Right kidney (tissue), 1 donor: ENCODE data around the gene TAOK1.

Experiments used
- DNase-seq: peaks from one replicate; pipeline ENCODE4 v3.0.0-alpha.2; 2016

Gene TAOK1

DNA sequence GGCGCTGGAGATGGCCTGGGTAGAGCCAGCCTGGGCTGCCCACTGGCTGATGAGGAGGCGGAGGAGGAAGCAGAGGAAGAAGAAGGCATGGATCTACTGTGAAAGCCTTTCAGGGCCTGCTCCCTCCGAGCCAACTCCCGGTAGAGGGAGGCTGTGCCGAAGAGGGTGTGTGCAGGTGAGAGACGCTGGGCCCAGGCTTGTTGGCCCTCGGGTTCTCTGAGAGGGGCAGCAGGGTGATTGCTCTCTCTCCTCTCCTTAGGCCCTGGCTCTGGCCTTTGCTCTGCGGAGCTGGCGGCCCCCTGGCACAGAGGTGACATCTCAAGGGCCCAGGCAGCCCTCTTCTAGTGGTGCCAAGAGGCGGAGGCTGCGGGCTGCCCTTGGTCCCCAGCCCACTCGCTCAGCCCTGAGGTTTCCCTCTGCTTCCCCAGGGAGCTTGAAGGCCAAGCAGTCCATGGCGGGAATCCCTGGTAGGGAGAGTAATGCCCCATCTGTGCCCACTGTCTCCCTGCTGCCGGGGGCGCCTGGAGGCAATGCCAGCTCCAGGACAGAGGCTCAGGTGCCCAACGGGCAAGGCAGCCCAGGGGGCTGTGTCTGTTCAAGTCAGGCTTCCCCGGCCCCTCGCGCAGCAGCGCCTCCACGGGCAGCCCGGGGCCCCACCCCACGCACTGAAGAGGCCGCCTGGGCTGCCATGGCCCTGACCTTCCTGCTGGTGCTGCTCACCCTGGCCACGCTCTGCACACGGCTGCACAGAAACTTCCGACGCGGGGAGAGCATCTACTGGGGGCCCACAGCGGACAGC, 181.9 kb downstream of the TAOK1 start:
- no peak for DNase-seq

DNA sequence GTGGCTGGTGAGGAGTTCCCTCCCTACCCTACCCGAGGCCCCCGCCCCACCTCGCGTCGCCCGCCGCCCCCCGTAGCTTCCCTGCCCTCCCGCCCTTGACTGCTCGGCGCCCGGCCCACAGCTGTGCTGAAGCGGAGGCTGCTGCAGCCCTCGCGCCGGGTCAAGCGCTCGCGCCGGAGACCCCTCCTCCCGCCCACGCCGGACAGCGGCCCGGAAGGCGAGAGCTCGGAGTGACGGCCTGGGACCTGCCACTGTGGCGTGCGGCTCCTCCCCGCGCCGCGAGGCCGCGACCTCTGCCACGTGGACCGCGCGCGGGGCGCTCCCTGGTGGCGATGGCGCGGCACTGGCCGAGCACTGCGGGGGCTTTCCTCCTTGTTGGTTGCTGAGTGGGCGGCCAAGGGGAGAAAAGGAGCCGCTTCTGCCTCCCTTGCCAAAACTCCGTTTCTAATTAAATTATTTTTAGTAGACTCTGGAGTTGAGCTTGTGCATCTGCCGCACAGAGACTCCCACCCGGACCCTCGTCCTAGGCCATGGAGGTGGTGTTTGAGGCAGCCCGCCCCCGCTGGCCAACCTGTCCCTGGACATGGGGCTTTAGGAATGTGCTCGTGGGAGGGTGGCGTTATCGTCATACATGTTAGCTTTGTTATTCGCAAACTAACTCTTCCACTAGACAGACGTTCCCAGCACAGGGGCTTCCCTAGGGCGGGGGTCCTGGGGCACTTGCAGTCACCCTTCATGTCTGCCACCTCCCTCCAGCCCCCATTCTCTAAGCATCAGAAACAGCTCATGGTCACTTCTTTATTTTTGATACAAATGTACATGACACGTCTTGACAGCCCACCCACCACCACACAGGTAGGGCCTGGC, 182.8 kb downstream of the TAOK1 start:
- peak; percentile 73 for DNase-seq

DNA sequence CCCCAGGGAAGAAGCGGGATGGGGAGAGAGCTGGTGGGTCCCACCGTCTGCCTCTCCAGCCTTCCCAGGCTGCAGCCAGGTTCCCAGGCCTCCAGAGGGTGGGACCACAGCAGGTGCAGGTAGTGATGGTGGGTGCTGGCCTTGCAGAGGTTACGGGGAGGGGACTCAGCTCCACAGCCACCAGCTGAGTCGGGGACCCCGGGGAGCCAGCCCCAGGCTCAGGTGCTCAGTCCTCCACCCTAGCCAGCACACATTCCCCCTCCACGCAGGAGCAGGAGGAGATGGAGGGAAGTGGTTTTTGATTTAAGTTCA, 183.4 kb downstream of the TAOK1 start:
- DNase-seq = no peak

DNA sequence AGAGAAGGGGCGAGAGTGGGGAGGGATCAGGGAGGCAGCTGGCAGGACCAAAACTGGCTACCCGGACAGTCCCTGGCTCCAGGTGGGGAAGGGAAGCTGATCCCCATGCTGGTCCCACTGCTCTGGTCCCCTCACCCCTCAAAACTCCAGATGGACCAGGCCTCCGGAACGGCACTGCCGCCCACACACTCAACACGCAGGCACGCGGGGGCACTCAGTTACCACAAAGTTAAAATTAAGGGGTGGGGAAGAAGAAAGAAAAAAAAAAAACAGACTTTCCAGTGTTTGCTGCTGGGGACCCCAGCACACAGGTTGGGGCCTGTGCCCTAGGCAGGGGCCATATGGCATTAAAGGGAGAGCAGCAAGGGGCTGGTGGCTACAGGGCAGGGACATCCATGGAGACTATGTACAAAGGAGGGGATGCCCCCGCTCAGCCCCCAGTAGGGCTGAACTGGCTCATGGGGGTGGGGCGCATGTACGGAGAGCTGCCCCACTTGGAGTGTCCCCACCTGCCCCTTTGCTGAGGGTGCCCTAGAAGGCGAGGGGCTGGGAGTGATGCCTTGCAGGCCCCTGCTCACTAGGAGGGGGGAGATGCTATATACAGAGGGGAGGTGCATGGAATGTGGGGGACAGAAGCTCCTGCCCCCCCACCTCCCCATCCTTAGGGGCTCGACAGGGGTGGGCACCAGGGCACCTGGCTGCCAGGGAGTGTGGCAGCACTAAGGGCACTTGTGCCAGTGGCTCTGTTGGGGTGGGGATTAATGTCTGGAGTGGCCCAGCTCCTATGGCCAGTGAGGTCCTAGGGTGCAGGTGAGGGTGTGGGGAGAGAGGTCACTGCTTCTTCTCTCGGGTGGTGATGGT, 183.9 kb downstream of the TAOK1 start:
- DNase-seq = no peak

DNA sequence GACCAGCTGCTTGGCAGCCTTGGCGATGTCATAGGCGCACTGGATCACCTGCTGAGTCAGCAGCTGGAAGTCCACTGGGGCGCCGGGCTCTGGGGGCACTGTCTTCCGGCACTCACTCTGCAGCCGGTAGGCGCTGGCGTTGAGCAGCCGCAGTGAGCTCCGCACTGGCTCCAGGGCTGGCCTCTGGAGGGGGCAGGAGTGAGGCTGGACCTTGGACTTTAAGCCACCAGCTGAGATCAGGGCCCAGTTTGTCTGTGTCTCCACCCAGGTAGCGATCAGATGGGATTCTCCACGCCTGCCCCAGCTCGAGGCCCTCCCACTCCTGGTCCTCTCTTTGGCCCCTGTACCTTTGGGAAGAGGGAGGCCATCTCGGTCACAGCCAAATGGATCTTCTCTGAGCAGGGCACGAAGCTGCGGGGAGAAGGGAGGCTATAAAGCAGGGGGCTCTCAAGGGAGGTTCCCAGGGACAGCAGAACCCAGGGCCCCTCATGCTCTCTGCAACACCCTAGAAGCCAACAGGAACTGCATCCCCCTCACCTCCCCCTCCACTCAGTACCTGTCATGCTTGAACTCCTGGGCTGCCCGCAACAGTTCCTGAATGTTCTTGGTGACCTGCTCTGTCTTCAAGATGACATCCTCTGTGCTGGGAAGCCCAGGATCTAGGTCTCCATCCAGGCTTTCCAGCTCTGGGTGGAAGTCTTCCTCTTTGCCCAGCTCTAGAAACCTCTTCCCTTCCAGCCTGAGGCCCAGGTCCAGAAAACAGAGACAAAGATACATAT, 184.8 kb downstream of the TAOK1 start:
- no peak for DNase-seq

DNA sequence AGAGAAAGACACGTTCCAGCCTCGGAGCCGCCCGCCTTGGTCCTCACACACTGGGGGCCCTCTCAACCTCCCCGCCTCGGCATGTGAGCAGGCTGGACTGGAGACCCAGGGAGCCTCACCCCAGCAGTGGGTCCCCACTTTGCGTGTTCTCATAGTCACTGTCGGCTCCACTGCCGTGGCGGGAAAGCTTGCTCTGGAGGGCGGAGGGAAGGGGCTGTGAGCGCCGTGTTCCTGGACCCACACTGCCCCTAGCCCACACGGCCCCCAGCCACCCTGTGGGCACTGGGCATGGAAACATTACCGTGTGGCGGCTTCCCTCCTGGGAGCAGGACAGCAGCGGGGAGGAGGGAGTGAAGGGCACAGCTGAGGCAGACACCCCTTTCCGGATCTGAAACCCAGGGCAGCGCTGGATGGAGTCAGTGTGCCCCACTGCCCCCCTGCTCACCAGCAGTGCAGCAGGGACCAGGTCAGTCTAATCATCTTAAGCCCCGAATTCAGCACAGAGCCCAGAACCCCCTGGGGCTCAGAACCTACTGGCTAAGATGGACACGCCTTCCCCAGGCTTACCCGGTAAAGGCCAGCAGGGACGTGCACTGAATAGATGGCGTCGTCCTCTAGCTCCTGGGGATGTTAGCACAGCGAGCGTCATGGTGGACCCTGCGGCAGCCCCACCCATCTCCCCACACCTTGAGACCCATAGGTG, 185.5 kb downstream of the TAOK1 start:
- no peak for DNase-seq

DNA sequence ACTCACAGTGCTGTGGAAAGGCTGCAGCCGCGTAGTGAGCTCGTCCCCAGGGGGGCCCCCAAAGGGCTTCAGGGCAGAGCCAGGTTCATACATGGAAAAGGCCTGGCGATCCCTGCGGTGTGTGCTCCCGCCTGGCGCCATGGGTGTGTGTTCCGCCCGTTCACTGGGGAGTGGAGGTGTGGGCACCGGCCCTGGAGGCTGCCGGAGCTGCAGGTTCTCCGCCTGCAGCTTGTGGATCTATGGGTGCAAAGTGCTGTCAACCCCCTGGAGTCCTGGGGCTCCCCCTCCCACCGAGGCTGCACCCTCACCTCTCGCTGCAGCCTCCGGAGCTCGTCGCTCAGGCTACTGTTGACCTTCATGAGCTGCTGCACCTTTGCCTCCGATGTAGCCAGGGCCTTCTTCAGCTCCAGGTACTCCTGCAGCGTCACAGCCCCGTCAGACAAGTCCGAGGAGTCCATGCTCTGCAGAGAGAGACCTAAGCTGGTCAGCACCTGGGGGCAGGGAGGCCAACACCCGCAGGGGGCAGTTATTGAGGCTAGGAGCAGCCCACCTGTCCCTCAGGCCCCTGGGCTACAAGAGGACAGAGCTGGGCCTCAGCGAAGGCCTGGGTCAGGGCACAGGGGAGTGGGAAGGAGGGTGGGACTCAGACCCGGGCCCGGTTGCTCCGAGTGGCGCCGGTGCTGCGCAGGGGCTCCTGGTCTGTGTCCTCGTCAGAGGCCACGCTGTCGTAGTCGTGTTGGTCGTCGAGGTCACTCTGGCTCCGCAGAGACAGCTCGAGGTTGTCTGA, 186.2 kb downstream of the TAOK1 start:
- no peak for DNase-seq

DNA sequence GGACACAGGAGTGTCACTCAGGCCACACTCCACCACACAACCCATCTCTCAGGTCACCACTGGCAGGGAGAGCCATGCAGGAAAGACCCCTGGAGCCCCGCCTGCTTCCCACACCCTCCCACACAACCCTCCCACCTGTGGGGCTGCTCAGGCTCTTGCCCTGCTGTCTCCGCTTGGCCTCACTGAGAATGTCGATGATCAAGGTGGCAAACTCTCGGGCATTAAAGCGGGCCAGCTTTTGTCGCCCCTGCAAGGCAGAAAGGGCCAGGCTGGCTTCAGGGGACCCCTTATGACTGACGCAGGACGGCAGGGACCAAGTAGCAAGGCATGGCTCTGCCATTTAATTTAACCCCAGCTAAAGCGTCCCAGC, 186.8 kb downstream of the TAOK1 start:
- DNase-seq = no peak

DNA sequence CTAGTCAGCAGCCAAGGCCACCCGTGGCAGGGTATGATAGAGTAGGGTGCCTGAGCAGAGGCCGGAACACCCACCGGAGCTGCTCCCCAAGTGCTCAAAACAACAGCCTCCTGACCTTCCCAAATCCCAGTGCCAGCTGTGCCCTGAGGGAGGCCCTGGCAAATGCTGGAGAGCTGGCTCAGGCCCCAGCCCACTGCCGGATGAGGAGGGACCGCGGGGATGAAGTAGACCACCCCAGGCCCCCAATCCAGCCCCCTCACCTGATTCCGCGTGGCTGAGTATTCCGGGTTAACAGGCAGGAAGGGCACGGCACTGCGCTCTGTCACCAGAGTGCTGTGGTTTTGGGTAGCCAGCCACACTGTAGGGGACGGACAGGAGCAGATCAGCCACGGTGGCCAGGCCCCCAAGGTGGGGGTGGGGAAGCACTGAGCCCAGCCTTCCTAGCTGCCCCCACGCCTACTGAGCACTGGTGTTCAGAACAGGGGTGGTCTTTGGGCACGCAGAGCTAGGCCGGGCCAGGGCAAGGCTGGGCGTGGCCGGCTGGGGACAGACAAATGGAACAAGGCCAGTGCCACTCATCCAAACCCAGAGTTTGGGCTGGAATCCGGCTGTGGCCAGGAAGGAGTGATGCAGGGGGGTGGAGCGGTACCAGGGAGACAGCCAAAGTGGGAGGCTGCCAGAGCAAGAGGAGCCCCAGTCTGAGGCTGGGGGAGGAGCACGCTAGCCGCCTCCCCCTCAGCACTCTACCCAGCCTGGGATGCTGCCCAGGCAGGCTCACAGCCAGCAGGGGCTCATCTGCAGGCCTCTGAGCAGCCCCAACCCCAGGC, 187.4 kb downstream of the TAOK1 start:
- DNase-seq = no peak

DNA sequence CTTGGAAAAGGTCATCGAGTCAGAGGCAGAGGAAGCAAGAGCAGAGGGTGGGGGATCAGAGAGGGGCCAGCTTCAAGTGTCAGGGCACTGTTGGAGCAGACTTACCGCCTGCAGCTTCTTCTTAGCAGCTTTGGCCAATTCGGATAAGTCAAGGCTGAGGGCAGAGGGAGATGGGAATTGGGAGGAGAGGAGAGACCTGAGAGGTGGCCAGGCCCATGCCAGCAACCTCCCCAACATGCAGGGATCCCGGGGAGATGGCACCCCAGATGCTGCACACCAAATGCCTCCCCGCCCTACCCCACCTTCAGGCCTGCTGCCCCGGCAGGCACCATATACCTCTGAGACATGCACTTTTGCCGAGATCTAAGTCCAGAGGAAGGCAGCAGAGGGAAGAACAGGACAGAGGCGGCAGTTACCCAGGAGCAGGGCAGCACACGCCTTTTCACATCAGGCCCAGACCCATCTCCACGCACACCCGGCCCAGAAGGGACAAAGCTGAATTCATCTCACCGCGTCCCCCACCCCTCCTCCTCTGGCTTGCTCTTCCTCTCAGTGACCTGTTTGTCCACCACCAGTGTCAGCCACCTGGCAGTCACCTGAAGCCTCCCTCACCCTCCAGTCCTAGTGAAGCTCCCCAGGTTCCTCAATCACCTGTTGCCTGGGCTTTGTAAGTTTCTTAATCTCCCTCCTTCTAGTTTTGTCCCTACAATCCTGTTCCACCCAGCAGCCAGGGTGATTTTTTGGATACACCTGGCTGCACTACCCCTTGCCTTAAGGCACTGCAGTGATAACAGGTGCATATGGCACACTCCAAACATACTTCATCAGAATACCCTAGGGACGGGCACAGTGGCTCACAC, 188.7 kb downstream of the TAOK1 start:
- no peak for DNase-seq

DNA sequence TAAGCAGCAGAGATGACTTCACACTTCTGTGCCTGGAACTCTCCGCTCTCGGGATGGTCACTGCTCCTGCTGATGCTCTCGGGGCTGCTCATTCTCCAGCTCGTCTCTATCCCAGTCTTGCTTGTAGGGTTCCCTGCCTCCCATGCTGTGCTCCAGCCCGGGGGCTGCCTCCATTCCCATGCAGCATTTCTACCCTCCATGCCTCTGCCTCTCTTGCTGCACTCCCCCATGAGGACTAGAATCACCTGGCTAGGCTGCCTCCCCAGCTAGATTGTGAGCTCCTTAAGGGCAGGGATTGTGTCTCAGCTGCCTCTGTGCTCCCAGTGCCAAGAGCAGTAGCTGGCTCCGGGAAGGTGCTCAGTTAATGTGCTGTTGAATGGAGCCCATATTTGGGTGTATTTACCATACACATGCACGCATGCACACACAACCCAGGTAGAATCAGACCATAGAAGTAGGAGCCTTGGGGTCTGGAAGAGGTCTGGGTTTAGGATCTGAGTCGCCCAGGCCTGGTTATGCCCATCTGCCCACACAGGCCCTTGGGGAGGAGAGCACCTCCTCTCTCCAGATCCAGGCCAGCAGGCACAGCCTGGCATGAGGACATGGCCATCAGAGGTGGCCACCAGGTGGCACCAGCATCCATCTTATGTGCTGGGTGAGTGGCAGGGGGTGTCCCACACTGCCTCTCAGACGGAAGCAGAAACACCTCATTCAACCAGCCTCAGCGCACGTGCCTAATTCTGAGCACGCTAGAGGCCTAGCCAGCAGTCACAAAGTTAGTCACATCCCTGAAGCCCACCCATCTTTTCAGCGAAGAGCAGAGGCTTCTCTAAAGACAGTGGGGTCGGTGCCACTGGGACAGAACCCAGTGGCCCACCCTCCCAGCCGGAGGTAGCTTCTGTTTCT, 190.0 kb downstream of the TAOK1 start:
- DNase-seq = no peak

DNA sequence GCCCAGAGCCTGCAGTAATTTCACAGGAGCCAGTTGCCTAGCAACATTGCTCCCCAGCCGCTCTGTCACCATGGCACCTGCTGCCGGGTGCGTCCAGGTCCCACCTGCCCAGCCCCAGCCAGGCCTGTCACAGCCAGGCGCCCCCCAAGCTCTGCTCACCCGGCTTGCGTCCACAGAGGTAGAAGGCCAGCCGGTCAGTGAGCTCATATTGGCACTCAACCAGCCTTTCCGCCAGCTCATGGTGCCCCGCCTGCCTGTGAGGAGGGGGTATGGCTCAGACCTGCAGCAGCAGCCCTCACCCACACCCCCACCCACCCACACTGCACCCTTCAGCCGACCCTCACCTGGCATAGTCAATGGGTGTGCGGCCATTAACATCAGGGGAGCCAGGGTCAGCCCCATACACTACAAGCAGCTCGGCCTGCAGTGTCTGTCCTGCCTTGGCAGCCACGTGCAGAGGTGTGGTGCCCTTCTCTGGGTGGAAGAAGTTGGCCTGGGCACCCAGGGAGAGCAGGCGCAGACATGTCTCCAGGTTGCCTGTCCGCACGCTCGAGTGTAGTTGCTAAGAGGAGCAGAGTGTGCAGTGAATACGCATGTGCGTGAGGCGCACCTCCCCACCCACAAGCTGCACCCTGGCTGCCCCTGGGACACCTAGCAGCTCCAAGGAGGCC, 191.6 kb downstream of the TAOK1 start:
- no peak for DNase-seq

DNA sequence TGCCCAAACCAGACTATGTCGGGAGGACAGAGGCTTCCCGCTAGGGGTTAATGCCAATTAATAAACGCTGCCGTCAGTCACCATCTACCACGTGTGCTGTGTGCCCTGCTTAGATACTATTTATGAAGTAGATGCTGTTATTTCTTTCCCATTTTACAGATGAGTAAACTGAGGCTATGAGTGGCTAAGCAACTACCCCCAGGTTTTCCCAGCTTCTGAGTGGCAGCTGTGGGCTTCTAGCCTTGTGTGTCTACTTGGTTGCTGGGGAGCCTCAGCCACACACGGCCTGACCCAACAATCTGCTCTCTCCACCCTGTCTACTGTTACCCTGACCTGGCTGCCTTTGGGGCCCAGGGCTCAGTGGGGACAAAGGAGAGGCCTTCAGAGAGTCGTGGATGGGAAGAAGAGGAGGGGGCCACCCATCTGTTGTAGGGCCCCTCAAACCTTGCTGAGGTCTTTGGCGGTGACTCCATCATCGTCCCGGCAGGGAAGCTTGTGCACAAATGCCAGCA, 192.1 kb downstream of the TAOK1 start:
- DNase-seq = no peak

DNA sequence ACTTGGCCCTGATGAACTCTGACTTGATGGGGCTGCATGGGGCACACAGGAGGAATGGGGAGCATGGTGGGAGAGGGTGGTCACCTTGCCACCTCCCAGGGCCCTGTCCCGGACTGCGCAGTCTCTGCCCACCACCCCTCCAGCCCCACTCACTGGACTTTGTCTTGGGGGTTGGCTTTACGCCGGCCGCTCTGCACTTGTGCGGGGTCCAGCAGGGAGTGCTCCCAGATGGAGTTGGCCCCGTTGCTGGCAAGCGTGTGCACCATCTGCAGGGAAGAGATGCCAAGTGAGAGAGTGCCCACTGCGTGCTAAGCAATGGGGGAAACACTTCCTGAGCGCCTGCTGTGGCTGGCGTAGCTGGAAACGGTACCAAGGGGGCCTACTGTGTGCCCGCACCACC, 192.6 kb downstream of the TAOK1 start:
- DNase-seq = no peak

DNA sequence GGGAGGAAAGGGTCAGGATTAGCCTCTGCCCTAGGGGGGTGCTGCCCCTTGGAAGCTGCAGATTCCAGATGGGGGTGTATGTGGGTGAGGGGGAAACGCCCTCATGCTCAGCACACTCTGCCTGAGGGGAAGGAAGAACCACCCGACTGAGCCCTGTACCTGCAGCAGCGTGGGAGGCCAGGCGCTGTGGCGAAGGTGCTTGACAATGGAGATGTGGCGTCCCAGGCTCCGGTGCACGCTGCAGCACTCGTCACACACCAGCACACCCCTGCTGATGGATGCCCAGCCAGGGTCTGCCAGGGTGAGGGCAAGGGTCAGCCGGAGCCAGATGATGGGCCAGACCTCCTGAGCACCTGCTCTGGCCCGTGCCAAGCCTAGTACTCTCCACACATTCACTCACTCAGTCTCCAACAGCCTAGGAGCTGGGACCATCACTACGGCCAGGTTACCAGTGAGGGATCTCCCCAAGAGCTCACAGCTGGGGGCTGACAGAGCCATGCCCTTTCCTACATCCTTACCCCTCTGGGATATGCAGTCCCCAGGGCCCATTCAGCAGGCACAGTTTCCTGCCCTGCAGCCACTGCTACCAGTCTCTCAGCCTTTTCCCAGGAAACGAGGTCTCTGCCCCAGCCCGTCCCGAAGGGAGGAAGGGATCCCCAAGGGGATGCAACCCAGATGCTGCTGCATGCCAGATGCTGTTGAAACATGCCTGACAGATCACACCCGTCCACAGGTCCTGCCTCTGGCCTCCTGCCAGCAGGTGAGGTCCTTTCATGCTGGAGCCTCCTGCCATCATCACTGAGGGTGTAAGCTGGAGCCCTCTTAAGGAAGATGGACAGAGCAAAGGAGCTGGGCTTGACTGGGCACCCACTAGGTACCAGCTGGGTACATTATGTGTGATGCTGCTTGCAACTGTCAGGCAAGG, 193.4 kb downstream of the TAOK1 start:
- no peak for DNase-seq
